DND-41 (cell line): ENCODE measurements around the gene TJP3.

Experiments
- ATAC-seq: fragments of 200-7000 bp; cut with Tn5 transposase; 3 replicates; pipeline ENCODE4 v1.9.1; 2021; ENCODE audit warnings: low read depth; ENCODE audit not compliant: insufficient read depth
- DNase-seq: peaks from one replicate; pipeline ENCODE4 v3.0.0-alpha.2; 2020
- H2AFZ ChIP-seq: 2 replicates; pipeline ENCODE4 v1.6.0; 2012; ENCODE audit warnings: low read depth, low read length
- H3K27ac ChIP-seq: 2 replicates; pipeline ENCODE4 v1.5.1; 2012; ENCODE audit warnings: low read length, inconsistent platforms
- H3K27me3 ChIP-seq: fragments of 200-600 bp; sonication (generic); 2 replicates; pipeline ENCODE4 v1.6.0; 2012; ENCODE audit warnings: low read length, mild to moderate bottlenecking, inconsistent platforms; ENCODE audit not compliant: insufficient read depth, poor library complexity
- H3K36me3 ChIP-seq: 2 replicates; pipeline ENCODE4 v1.5.1; 2012; ENCODE audit warnings: low read length, inconsistent platforms; ENCODE audit not compliant: insufficient read depth
- H3K4me1 ChIP-seq: 2 replicates; pipeline ENCODE4 v1.5.1; 2012; ENCODE audit warnings: mild to moderate bottlenecking, low read length; ENCODE audit not compliant: insufficient read depth
- H3K4me2 ChIP-seq: 2 replicates; pipeline ENCODE4 v1.6.0; 2012; ENCODE audit warnings: mild to moderate bottlenecking, moderate library complexity, low read length, inconsistent platforms; ENCODE audit not compliant: insufficient read depth
- H3K4me3 ChIP-seq, 2 experiments: fragments of 200-600 bp in 1 of 2; shearing (Covaris generic) in 1 of 2; 2 replicates each; pipeline ENCODE4 v1.5.1; 2012 to 2016; ENCODE audit warnings: inconsistent platforms in 2 of 2, low read length in 2 of 2, mild to moderate bottlenecking in 2 of 2, low read depth in 1 of 2, moderate library complexity in 1 of 2
- H3K79me2 ChIP-seq: 2 replicates; pipeline ENCODE4 v1.6.0; 2012; ENCODE audit warnings: low read length, inconsistent platforms; ENCODE audit not compliant: insufficient read depth
- H3K9ac ChIP-seq: 2 replicates; pipeline ENCODE4 v1.6.0; 2012; ENCODE audit warnings: low read depth, mild to moderate bottlenecking, inconsistent platforms, low read length, moderate library complexity
- H3K9me3 ChIP-seq: 2 replicates; pipeline ENCODE4 v1.5.1; 2012; ENCODE audit warnings: low read length, moderate library complexity, mild to moderate bottlenecking, inconsistent platforms; ENCODE audit not compliant: insufficient read depth, severe bottlenecking
- H4K20me1 ChIP-seq: 2 replicates; pipeline ENCODE4 v1.6.0; 2012; ENCODE audit warnings: low read length; ENCODE audit not compliant: insufficient read depth
- EZH2 ChIP-seq: IDR thresholded peaks from 3 replicates; pipeline ENCODE4 v1.6.1; 2012; ENCODE audit warnings: borderline replicate concordance, low read depth, mild to moderate bottlenecking, moderate library complexity, low read length, inconsistent platforms; ENCODE audit not compliant: severe bottlenecking
- TF ChIP-seq, protein P1 (sequence below): IDR thresholded peaks from 2 replicates; pipeline ENCODE4 v1.5.1; 2012; ENCODE audit warnings: borderline replicate concordance, low read length, moderate library complexity, mild to moderate bottlenecking; ENCODE audit not compliant: poor library complexity, severe bottlenecking; ENCODE audit errors: extremely low read depth

Gene TJP3

DNA sequence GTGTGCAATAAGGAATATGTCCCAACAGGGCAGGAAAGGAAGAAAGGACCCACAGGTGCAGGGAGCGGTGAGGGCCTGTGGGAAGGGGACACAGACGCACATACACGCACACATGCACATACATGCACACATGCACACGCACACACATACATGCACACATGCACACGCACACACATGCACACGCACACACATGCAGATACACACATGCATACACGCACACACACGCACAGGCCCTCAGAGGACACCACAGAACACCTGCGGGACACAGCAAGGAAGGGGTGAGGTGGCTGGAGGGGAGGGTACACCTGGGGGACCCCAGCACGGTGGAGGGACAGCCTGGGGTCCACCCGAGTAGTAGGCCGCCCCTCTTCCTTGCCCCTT, 20.8 kb upstream of the TJP3 start:
- Histone ChIP-seq H3K4me1 (0 out of 2 replicates have a peak, but pooled peaks cover 3% of the 10 kb centered on the region), H3K4me2 (no peak overlapping the region), H4K20me1 (peaks cover 48% of the 10 kb centered on the region), H3K27ac (no peak overlapping the region), H3K9ac (no peak overlapping the region), H3K36me3 (peaks cover 8% of the 10 kb centered on the region), H3K9me3 (no peaks in the 10 kb centered on the region), H2AFZ (no peak overlapping the region), H3K27me3 (no peaks in the 10 kb centered on the region), H3K79me2 (peaks cover 66% of the 10 kb centered on the region), H3K4me3 (no peak overlapping the region)
- no peak for TF ChIP-seq EZH2
- TF ChIP-seq, protein P1, sequence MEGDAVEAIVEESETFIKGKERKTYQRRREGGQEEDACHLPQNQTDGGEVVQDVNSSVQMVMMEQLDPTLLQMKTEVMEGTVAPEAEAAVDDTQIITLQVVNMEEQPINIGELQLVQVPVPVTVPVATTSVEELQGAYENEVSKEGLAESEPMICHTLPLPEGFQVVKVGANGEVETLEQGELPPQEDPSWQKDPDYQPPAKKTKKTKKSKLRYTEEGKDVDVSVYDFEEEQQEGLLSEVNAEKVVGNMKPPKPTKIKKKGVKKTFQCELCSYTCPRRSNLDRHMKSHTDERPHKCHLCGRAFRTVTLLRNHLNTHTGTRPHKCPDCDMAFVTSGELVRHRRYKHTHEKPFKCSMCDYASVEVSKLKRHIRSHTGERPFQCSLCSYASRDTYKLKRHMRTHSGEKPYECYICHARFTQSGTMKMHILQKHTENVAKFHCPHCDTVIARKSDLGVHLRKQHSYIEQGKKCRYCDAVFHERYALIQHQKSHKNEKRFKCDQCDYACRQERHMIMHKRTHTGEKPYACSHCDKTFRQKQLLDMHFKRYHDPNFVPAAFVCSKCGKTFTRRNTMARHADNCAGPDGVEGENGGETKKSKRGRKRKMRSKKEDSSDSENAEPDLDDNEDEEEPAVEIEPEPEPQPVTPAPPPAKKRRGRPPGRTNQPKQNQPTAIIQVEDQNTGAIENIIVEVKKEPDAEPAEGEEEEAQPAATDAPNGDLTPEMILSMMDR = no peak
- ATAC-seq (no peak), DNase-seq (no peak)

- no peak for TF ChIP-seq EZH2
- TF ChIP-seq, protein P1 = no peak
- Histone ChIP-seq H3K4me1 (0 out of 2 replicates have a peak, but pooled peaks cover 3% of the 10 kb centered on the region), H3K27me3 (no peaks in the 10 kb centered on the region), H4K20me1 (peaks cover 53% of the 10 kb centered on the region), H3K9me3 (no peaks in the 10 kb centered on the region), H3K79me2 (peaks cover 70% of the 10 kb centered on the region), H3K9ac (no peak overlapping the region), H2AFZ (no peak overlapping the region), H3K4me3 (no peak overlapping the region), H3K27ac (no peak overlapping the region), H3K36me3 (peaks cover 8% of the 10 kb centered on the region), H3K4me2 (no peak overlapping the region)
- no peak for ATAC-seq
- DNase-seq = no peak
Measured at GRCh38 chr19:3687774-3688706, 20.1 kb upstream of the TJP3 start.

DNA sequence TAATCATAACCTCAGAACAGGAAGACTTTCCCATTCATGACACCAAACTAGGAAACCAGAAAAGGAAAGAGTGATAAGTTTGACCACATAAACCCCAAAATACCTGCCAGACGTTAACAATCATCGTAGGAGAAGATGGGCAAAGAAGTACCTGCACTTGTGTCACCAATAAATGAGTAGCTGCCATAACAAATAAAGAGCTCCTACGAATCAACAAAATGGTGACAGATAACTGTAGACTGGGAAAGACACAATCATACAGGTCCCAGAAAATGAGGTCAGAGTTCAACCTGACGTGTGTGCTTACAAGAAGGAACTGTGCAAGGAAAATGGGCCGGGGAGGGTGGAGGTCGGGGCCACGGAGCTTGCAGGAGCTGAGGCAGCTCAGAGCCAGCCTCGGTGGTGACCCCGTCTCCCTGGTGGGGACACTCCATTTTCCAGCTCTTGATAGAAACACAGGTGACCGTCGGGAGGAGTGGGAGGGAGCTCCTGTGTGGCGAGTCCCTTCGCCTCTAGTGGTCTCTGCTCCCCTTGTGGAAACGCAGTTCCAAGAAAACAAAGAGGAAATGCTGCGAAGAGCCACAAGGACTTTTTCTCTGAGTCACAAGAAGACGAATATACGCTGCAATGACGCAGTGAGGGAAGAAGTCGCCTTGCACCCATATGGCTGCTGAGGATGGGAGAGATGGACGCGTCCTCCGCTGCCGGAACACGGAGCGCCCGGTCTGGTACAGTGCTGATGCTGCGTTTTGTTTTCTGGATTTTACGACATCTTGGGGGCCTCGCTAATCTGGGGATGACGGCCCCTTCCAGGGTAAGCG, 17.4 kb upstream of the TJP3 start:
- Histone ChIP-seq H3K4me1 (0 out of 2 replicates have a peak, but pooled peaks cover 3% of the 10 kb centered on the region), H3K9ac (no peak overlapping the region), H3K27me3 (no peaks in the 10 kb centered on the region), H3K9me3 (no peaks in the 10 kb centered on the region), H3K36me3 (peaks cover 5% of the 10 kb centered on the region; the same call in 1 of the 2 replicates), H3K4me2 (no peak overlapping the region), H3K27ac (no peak overlapping the region), H2AFZ (no peak overlapping the region), H3K4me3 (no peak overlapping the region), H3K79me2 (peaks cover 75% of the 10 kb centered on the region), H4K20me1 (peaks cover 59% of the 10 kb centered on the region)
- no peak for TF ChIP-seq EZH2
- TF ChIP-seq, protein P1 = no peak
- DNase-seq (no peak), ATAC-seq (no peak)
